GM19372 (cell line): ENCODE measurements around the gene ADGRE2.
"Not testable (repeated sequence)": the region's sequence is repeated elsewhere in the genome, so short reads cannot be mapped to it uniquely, and the experiment has no call there.

ENCODE experiments used
- ATAC-seq: cut with Tn5 transposase; IDR thresholded peaks from one replicate; pipeline ENCODE4 v1.9.1; 2021; ENCODE audit warnings: mild to moderate bottlenecking, low read depth, moderate library complexity; ENCODE audit not compliant: unreplicated experiment

The ADGRE2 gene

GRCh38 chr19:14780622-14781225 is 2.4 kb upstream of the ADGRE2 start:
- not testable (repeated sequence) for ATAC-seq

- no peak for ATAC-seq
Observed at GRCh38 chr19:14779151-14779550, 791 bp upstream of the ADGRE2 start.

DNA sequence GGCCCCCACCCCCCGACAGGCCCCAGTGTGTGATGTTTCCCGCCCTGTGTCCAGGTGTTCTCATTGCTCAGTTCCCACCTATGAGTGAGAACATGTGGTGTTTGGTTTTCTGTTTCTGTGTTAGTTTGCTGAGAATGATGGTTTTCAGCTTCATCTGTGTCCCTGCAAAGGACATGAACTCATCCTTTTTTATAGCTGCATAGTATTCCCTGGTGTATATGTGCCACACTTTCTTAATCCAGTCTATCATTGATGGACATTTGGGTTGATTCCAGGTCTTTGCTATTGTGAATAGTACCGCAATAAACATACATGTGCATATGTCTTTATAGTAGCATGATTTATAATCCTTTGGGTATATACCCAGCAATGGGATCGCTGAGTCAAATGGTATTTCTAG is 715 bp downstream of the ADGRE2 start:
- not testable (repeated sequence) for ATAC-seq

GRCh38 chr19:14775869-14776586 is 2.3 kb downstream of the ADGRE2 start:
- no peak for ATAC-seq

DNA sequence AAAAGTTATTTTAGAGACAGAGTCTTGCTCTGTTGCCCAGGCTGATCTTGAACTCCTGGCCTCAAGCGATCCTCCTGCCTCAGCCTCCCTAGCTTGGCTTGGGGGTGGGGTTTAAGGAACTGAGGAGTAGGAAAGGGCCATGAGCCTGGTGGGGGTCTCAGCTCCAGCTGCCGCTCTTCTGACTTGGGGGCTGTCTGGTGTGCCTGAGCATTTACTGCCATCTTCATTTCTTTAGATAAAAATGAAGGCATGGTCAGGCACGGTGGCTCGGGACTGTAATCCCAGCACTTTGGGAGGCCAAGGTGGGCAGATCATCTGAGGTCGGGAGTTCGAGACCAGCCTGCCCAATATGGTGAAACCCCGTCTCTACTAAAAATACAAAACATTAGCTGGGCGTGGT is 3.0 kb downstream of the ADGRE2 start:
- ATAC-seq = not testable (repeated sequence)

GRCh38 chr19:14774373-14774772 is 4.0 kb downstream of the ADGRE2 start:
- ATAC-seq = no peak

DNA sequence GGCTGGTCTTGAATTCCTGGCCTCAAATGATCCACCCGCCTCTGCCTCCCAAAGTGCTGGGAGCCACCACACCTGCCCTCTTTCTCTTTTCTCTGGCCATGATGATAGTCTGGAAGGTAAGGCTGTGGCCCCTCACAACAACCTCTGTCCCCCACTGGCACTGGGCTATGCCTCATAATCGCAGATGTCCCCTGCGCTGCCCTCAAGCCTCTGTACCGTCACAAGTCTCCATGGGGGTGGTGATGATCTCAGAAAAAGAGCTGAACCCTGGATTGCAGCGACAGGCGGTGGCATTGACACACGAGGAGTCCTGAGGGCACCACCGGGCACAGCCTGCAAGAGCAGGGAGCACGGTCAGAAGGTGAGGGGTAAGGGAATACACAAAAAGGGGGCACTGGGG is 4.6 kb downstream of the ADGRE2 start:
- not testable (repeated sequence) for ATAC-seq

- no peak for ATAC-seq
Observed at GRCh38 chr19:14772995-14773394, 5.4 kb downstream of the ADGRE2 start.

GRCh38 chr19:14772467-14772866 is 5.9 kb downstream of the ADGRE2 start:
- no peak for ATAC-seq

GRCh38 chr19:14770944-14771839 is 7.2 kb downstream of the ADGRE2 start:
- ATAC-seq = no peak

- no peak for ATAC-seq
Observed at GRCh38 chr19:14770136-14770535, 8.2 kb downstream of the ADGRE2 start.

GRCh38 chr19:14769201-14769600 is 9.2 kb downstream of the ADGRE2 start:
- ATAC-seq = no peak

DNA sequence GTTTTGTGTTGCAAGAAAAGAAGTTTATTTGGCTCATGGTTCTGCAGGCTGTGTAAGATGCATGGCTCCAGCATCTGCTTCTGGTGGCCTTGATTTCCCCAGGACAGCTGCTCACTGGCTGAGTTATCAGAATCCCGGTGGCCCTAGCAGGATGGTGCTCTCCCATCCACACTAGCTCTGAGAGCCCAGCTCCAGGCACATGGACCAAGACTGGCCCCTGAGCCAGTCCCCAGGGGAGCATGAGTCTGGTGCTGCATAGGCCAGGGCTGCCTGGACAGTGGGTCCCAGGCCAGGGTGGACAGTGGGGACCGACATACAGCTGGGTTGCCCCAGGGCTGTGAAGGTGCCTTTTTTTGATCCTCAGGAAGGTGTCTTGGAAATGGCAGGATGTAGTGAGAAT is 10.4 kb downstream of the ADGRE2 start:
- no peak for ATAC-seq

DNA sequence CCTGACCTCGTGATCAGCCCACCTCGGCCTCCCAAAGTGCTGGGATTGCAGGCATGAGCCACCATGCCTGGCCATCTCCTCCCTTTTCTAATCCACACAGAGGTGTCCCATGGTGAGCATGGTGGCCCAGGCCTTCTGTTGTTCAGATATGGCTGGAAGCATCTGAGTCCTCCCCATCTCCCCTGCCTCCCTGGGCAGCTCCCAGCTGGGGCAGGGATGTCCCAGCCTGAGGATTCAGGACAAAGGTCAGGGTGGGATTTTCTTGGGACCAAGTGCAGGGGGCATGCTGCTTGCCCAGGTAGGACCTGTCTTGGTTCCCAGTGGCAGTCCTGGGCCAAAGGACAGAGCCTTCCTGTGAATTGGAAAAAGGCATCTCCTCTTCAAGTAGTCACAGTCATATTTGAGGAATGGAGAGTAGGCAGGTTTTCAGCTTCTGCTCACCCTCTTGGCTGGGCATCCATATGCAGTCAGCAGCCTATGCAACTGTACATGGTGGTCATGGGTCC is 10.8 kb downstream of the ADGRE2 start:
- no peak for ATAC-seq

DNA sequence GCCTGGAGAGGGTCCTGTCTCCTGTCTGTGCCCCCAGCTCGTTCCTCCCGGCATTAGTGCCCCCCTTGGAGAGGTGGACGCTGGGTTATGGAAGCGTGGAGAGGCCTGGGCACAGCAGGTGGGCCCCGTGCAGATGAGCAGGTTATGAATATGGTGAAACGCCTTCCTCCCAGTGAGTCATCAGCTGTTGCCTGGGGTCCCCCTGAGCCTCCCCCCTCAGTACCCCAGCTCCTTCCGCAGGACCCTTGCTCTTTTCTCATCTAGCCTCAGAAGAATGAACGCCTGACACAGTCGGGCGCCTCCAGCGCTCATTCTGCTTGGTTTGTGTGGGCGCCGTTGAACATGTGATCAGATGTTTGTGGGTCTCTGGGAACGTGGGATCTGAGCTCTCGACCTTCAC is 12.5 kb downstream of the ADGRE2 start:
- not testable (repeated sequence) for ATAC-seq

DNA sequence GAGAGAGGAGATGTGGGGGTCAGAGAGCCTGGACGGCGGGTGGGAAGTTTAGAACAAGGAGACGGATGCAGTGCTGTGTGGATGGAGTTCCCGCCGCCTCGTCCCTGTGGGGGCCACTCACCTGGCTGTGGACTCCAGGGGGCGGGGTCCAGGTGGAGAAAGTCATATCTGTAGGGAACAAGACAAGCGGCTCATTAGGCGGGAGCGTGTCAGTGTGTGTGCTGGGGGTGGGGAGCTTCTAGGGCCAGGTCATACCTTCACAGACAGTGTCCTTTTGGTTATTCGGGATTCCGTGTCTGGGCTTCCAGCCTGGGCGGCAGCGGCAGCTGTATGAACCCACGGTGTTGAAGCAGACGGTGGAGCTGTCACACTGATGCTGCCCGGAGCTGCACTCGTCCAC is 13.0 kb downstream of the ADGRE2 start:
- not testable (repeated sequence) for ATAC-seq

DNA sequence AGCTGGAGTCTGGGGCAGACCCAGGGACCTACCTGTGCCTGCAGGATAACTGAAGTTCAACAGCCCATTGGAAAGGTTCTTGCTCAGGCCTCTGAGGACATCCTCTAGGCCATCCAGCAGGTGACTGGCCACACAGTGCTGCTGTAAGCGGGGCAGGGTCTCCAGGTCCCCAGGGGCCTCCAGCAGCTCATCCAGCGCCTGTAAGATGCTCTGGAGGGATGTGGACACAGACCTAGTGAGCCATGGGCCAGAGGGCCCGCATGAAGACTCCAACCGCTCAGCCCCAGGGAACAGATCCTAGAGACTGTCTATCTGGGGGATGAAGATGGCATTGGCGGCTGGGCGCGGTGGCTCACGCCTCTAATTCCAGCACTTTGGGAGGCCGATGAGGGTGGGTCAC is 14.0 kb downstream of the ADGRE2 start:
- ATAC-seq = no peak

GRCh38 chr19:14763497-14764145 is 14.7 kb downstream of the ADGRE2 start:
- ATAC-seq = no peak

DNA sequence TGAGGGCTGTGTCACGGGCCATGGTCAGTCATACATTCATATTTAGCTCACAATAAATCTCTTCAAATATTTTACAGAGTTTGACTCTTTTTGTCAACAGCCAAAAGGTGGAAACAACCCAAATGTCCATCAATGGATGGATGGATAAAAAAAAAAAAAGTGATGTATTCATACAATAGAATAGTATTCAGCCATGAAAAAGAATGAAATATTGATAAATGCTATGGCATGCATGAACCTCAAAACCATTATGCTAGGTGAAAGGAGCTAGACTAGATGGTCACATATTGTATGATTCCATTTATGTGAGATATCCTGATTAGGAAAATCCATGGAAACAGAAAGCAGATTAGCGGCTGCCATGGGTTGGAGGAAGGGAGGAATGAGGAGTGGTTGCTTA is 16.2 kb downstream of the ADGRE2 start:
- no peak for ATAC-seq

GRCh38 chr19:14761607-14762006 is 16.8 kb downstream of the ADGRE2 start:
- no peak for ATAC-seq

GRCh38 chr19:14758816-14759215 is 19.5 kb downstream of the ADGRE2 start:
- no peak for ATAC-seq
